Endothelial cell of umbilical vein (primary cell): ENCODE measurements around the gene MCF2L. TPM values are rescaled to one million over a fixed set of nuclear protein-coding genes. Genes with fewer than 3 reads are reported as not detected.

Experiments
- BruUV-seq: library from RNA; stranded (reverse); fragments of 400-500 nt; replicated peaks from 2 replicates; lab custom pipeline; 2021; lab: Mats Ljungman, UMichigan
- CTCF ChIA-PET: fragments of 300-600, 350-600 bp; sonication (Branson Sonifier 250); formaldehyde crosslinking; loops from one replicate; lab custom pipeline; 2021; ENCODE audit warnings: antibody characterized with exemption, inconsistent platforms; lab: Charles Lee
- POLR2A ChIA-PET: fragments of 300-600, 350-600 bp; sonication (Branson Sonifier 250); formaldehyde crosslinking; loops from one replicate; lab custom pipeline; 2021; ENCODE audit warnings: antibody characterized with exemption, inconsistent platforms; lab: Charles Lee
- DNase-seq: peaks from one replicate; pipeline ENCODE4 v3.0.0-alpha.2; 2011; ENCODE audit warnings: low read depth, low spot score
- FAIRE-seq: peaks from 2 replicates; lab custom pipeline; 2011; peaks lifted over from hg19 to GRCh38; lab: Jason Lieb, UNC
- H2AFZ ChIP-seq: 2 replicates; pipeline ENCODE4 v1.6.0; 2012; ENCODE audit warnings: low read depth, low read length, control low read depth, inconsistent platforms
- H3K27ac ChIP-seq: 2 replicates; pipeline ENCODE4 v1.5.1; 2011; ENCODE audit warnings: low read depth, mild to moderate bottlenecking, control low read depth, low read length, moderate library complexity; ENCODE audit not compliant: insufficient read depth
- H3K27me3 ChIP-seq, 2 experiments: 2 replicates each; pipeline versions ENCODE4 v1.6.0 to v1.6.1; 2011; ENCODE audit warnings: low read length in 2 of 2, mixed read lengths in 1 of 2; ENCODE audit not compliant: control insufficient read depth in 2 of 2, insufficient read depth in 2 of 2
- H3K36me3 ChIP-seq, 2 experiments: 2 replicates in 1 of 2; 3 replicates in 1 of 2; pipeline ENCODE4 v1.5.1; 2011; ENCODE audit warnings: low read length in 2 of 2, mild to moderate bottlenecking in 1 of 2, moderate library complexity in 1 of 2; ENCODE audit not compliant: control insufficient read depth in 2 of 2, insufficient read depth in 2 of 2; ENCODE audit errors: extremely low read depth in 1 of 2
- H3K4me1 ChIP-seq: 3 replicates; pipeline ENCODE4 v1.5.1; 2011; ENCODE audit warnings: mild to moderate bottlenecking, low read length; ENCODE audit not compliant: control insufficient read depth, insufficient read depth; ENCODE audit errors: extremely low read depth
- H3K4me2 ChIP-seq: 2 replicates; pipeline ENCODE4 v1.6.1; 2011; ENCODE audit warnings: low read length, control low read depth, mixed read lengths; ENCODE audit not compliant: insufficient read depth
- H3K4me3 ChIP-seq, 3 experiments: fragments of 200-600 bp in 1 of 3; sonication (generic), shearing (Covaris generic) in 1 of 3; replicated peaks in 1 of 3; 2 replicates each; pipeline ENCODE4 v1.5.1; 2011 to 2016; ENCODE audit warnings: control low read depth in 3 of 3, low read length in 3 of 3, mild to moderate bottlenecking in 2 of 3, inconsistent platforms in 1 of 3, low read depth in 1 of 3, moderate library complexity in 1 of 3; ENCODE audit not compliant: insufficient read depth in 1 of 3
- H3K79me2 ChIP-seq: 2 replicates; pipeline ENCODE4 v1.6.0; 2012; ENCODE audit warnings: low read length, inconsistent platforms; ENCODE audit not compliant: control insufficient read depth, insufficient read depth
- H3K9ac ChIP-seq: replicated peaks from 2 replicates; pipeline ENCODE3; 2011; ENCODE audit warnings: low read length, control low read depth; ENCODE audit not compliant: insufficient read depth; ENCODE audit errors: extremely low read depth
- H3K9me1 ChIP-seq: replicated peaks from 3 replicates; pipeline ENCODE4 v1.6.0; 2011; ENCODE audit warnings: mild to moderate bottlenecking, low read length; ENCODE audit not compliant: control insufficient read depth, insufficient read depth; ENCODE audit errors: extremely low read depth
- H3K9me3 ChIP-seq: replicated peaks from 2 replicates; pipeline ENCODE4 v1.5.1; 2012; ENCODE audit warnings: low read length, inconsistent platforms; ENCODE audit not compliant: control insufficient read depth, insufficient read depth
- H4K20me1 ChIP-seq: replicated peaks from 2 replicates; pipeline ENCODE3; 2011; ENCODE audit warnings: mild to moderate bottlenecking, low read length; ENCODE audit not compliant: control insufficient read depth, insufficient read depth; ENCODE audit errors: extremely low read depth
- EZH2 ChIP-seq: IDR thresholded peaks from 2 replicates; pipeline ENCODE4 v1.6.1; 2012; ENCODE audit warnings: borderline replicate concordance, low read depth, mild to moderate bottlenecking, moderate library complexity, low read length, inconsistent platforms; ENCODE audit not compliant: severe bottlenecking
- FOS ChIP-seq: IDR thresholded peaks from 2 replicates; pipeline ENCODE4 v1.6.1; 2011; ENCODE audit warnings: mild to moderate bottlenecking, low read length, moderate library complexity, borderline replicate concordance; ENCODE audit not compliant: insufficient read depth
- GATA2 ChIP-seq: IDR thresholded peaks from 2 replicates; pipeline ENCODE4 v1.7.0; 2011; ENCODE audit warnings: low read depth, mild to moderate bottlenecking, moderate library complexity, mixed read lengths, low read length; ENCODE audit not compliant: insufficient read length, insufficient read depth
- JUN ChIP-seq: IDR thresholded peaks from 2 replicates; pipeline ENCODE4 v1.6.1; 2011; ENCODE audit warnings: borderline replicate concordance, low read depth; ENCODE audit not compliant: insufficient read length, insufficient read depth
- MYC ChIP-seq: IDR thresholded peaks from one replicate; pipeline ENCODE4 v1.6.1; 2011; ENCODE audit warnings: mild to moderate bottlenecking, low read depth, low read length
- POLR2A ChIP-seq: IDR thresholded peaks from 2 replicates; pipeline ENCODE4 v1.6.1; 2012; ENCODE audit warnings: low read depth, mild to moderate bottlenecking, control low read depth, low read length
- POLR2AphosphoS5 ChIP-seq: IDR thresholded peaks from 2 replicates; pipeline ENCODE4 v1.6.1; 2012; ENCODE audit warnings: low read depth, mild to moderate bottlenecking, control low read depth, low read length, moderate library complexity; ENCODE audit not compliant: insufficient read depth
- dilution Hi-C: fragments of 300-500 bp; cut with MboI; formaldehyde crosslinking; loops from one replicate; pipeline ENCODE4 v1.15.0; 2019; ENCODE audit warnings: low sequenced_read_pairs; ENCODE audit not compliant: extremely low pct_ligation_motif_present
- intact Hi-C: fragments of 100-400 bp; cut with micrococcal nuclease; formaldehyde crosslinking; loops from one replicate; pipeline ENCODE4 v1.10.0; 2022
- polyA plus RNA-seq, 4 experiments: library from polyadenylated mRNA; depleted of rRNA in 3 of 4; stranded (reverse) in 3 of 4; unstranded in 1 of 4; fragments of >200 nt; gene quantifications; 2 replicates each; pipeline versions ENCODE4 v1.2.1 to v1.2.3, GENCODE V29; 2011 to 2012; ENCODE audit warnings: missing spikeins in 1 of 4
- total RNA-seq: library from RNA; stranded (reverse); gene quantifications from 2 replicates; pipeline ENCODE4 v1.2.3, GENCODE V29; 2021
- TF ChIP-seq, protein P1 (sequence below): IDR thresholded peaks from 2 replicates; pipeline ENCODE4 v1.6.1; 2011; ENCODE audit not compliant: insufficient read depth, insufficient read length
- TF ChIP-seq, protein P2 (sequence below), 2 donors: IDR thresholded peaks; 1 replicate in 1 of 2; 2 replicates in 1 of 2; pipeline ENCODE4 v1.5.1; 2011; ENCODE audit warnings: low read length in 2 of 2, mild to moderate bottlenecking in 2 of 2, moderate library complexity in 2 of 2, control low read depth in 1 of 2, inconsistent platforms in 1 of 2, low read depth in 1 of 2; ENCODE audit not compliant: insufficient read depth in 1 of 2; ENCODE audit errors: extremely low read depth in 1 of 2

MCF2L gene
- total and polyA plus RNA-seq, 2 donors (not counting 3 experiments of a cell fraction or from before 2014, with no cell fraction given): 0.33 to 0.58 TPM

DNA sequence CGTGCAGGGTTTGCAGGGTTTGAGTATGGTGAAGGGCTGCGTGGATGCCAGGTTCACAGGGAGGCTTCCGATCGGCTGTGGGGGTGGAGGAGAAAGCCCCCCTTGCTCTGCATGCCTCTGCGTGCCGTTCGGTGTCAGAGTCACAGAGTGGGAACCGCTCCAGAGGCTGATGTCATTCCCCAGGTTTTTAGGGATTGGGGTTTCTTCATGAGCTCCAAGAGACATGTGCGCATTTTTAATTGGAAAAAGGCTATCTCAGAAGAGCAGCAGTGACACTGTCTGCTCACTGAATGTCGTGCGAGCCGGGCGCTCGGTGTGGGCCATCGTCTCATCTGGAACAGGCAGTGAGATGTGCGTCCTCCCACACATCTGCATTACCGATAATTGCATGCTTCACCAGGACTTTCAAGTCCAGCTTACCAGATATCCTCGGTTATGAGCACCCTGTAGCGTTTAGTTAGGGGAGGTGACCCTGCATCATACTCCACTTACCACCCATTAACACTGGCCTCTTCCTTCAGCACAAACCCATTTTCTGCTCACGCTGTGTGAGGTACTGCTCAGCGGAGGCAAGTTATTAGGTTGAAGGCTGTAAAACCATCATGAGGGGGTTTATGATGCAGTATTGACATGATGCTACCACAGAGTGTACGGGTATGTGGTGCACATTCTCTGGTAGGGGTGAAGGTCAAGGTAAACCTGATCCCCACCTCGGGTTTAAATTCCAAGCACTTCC lies 1.7 kb downstream of the MCF2L start:
- POLR2A ChIA-PET: no interaction called here
- no peak overlapping the region for H3K27ac ChIP-seq
- FAIRE-seq (no peak), DNase-seq (no peak)
- H4K20me1 ChIP-seq: no peaks in the 10 kb centered on the region
- no peaks in the 10 kb centered on the region for H3K36me3 ChIP-seq
- dilution Hi-C loops: no loop called here
- H3K27me3 ChIP-seq: peaks cover 31 to 34% of the 10 kb centered on the region in 2 experiments
- H3K9ac ChIP-seq: no peak overlapping the region
- no peak overlapping the region for H2AFZ ChIP-seq
- H3K4me2 ChIP-seq: no peak overlapping the region
- no TSS peak for BruUV-seq
- H3K79me2 ChIP-seq: no peaks in the 10 kb centered on the region
- CTCF ChIA-PET: interaction anchor here (0.6 to 1.5 kb wide), 2 partner anchors 59 to 96 kb away, joined by 3 to 6 read pairs; no protein-coding TSS in a partner anchor
- H3K4me3 ChIP-seq: no peak overlapping the region
- TF ChIP-seq JUN (no peak), POLR2A (no peak), FOS (no peak), POLR2AphosphoS5 (no peak), EZH2 (no peak), MYC (no peak)
- TF ChIP-seq, protein P1, sequence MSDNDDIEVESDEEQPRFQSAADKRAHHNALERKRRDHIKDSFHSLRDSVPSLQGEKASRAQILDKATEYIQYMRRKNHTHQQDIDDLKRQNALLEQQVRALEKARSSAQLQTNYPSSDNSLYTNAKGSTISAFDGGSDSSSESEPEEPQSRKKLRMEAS: no peak
- no peaks in the 10 kb centered on the region for H3K9me1 ChIP-seq
- no peaks in the 10 kb centered on the region for H3K4me1 ChIP-seq
- intact Hi-C loops: no loop called here
- no peaks in the 10 kb centered on the region for H3K9me3 ChIP-seq

DNA sequence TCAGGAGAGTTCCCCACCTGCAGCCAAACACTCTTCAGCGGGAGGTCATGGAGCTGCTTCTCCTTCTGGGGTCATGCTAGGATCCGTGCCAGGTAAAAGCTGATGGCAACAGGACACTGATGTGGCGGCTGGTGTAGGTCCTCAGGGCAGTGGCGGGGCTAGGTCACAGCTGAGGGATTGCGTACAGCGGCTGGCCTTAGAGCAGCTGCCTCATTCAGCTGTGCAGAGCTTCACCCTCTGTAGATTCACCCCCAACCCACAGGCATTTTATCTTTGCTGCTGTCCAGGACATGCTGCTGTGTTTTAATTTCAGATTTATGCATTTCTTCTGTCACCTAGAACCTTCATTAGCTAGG lies 2.3 kb downstream of the MCF2L start:
- H3K27ac ChIP-seq: no peak overlapping the region
- H3K4me3 ChIP-seq: no peak overlapping the region
- no peaks in the 10 kb centered on the region for H4K20me1 ChIP-seq
- H3K4me2 ChIP-seq: no peak overlapping the region
- peaks cover 29 to 31% of the 10 kb centered on the region in 2 experiments for H3K27me3 ChIP-seq
- no peaks in the 10 kb centered on the region for H3K4me1 ChIP-seq
- no peak overlapping the region for H3K9ac ChIP-seq
- dilution Hi-C loops (no loop called here), intact Hi-C loops (no loop called here)
- no peaks in the 10 kb centered on the region for H3K9me1 ChIP-seq
- FAIRE-seq: no peak
- no peaks in the 10 kb centered on the region for H3K9me3 ChIP-seq
- DNase-seq: no peak
- H3K36me3 ChIP-seq: no peaks in the 10 kb centered on the region
- no peaks in the 10 kb centered on the region for H3K79me2 ChIP-seq
- ChIA-PET POLR2A (no interaction called here), CTCF (no interaction called here)
- no peak overlapping the region for H2AFZ ChIP-seq
- TF ChIP-seq POLR2A: no peak
- TF ChIP-seq FOS: no peak
- no peak for TF ChIP-seq MYC
- no peak for TF ChIP-seq POLR2AphosphoS5
- no peak for TF ChIP-seq GATA2
- TF ChIP-seq EZH2: no peak
- TF ChIP-seq JUN: no peak
- TF ChIP-seq, protein P1: no peak
- TF ChIP-seq, protein P2, sequence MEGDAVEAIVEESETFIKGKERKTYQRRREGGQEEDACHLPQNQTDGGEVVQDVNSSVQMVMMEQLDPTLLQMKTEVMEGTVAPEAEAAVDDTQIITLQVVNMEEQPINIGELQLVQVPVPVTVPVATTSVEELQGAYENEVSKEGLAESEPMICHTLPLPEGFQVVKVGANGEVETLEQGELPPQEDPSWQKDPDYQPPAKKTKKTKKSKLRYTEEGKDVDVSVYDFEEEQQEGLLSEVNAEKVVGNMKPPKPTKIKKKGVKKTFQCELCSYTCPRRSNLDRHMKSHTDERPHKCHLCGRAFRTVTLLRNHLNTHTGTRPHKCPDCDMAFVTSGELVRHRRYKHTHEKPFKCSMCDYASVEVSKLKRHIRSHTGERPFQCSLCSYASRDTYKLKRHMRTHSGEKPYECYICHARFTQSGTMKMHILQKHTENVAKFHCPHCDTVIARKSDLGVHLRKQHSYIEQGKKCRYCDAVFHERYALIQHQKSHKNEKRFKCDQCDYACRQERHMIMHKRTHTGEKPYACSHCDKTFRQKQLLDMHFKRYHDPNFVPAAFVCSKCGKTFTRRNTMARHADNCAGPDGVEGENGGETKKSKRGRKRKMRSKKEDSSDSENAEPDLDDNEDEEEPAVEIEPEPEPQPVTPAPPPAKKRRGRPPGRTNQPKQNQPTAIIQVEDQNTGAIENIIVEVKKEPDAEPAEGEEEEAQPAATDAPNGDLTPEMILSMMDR (IDR thresholded peaks at IDR 0.05; ENCODE audit: extremely low read depth in 1 of 2, insufficient read depth in 1 of 2, low read depth in 1 of 2, low read length in 2 of 2): no peak
- no TSS peak for BruUV-seq
